OCI-LY3 (cell line): ENCODE measurements around the gene TTC36.

Experiments
- H2AFZ ChIP-seq: fragments of 200-600, 300-600 bp; shearing (Covaris generic); 2 replicates; pipeline ENCODE4 v1.6.0; 2014; ENCODE audit warnings: antibody characterized with exemption, low read depth, low read length
- H3K27ac ChIP-seq: fragments of 200-600, 300-600 bp; sonication (generic); 2 replicates; pipeline ENCODE4 v1.5.1; 2014; ENCODE audit warnings: mild to moderate bottlenecking, low read length, moderate library complexity, mixed read lengths
- H3K27me3 ChIP-seq: fragments of 200-600, 300-600 bp; sonication (generic); 2 replicates; pipeline ENCODE4 v1.6.1; 2014; ENCODE audit warnings: low read depth, low read length, mixed read lengths
- H3K36me3 ChIP-seq: fragments of 200-600, 300-600 bp; sonication (generic); replicated peaks from 2 replicates; pipeline ENCODE3; 2014; ENCODE audit warnings: low read depth, low read length, mixed read lengths
- H3K4me1 ChIP-seq: fragments of 300-600, 200-600 bp; sonication (generic); 2 replicates; pipeline ENCODE4 v1.6.1; 2014; ENCODE audit warnings: low read length, mixed read lengths
- H3K4me2 ChIP-seq: fragments of 200-600, 300-600 bp; sonication (generic); 2 replicates; pipeline ENCODE4 v1.6.1; 2014; ENCODE audit warnings: low read length, mixed read lengths
- H3K4me3 ChIP-seq: fragments of 300-600, 200-600 bp; sonication (generic); 2 replicates; pipeline ENCODE4 v1.5.1; 2014; ENCODE audit warnings: antibody characterized with exemption, mild to moderate bottlenecking, low read length, moderate library complexity
- H3K79me2 ChIP-seq: fragments of 300-600, 200-600 bp; shearing (Covaris generic); 2 replicates; pipeline ENCODE4 v1.6.1; 2014; ENCODE audit warnings: mild to moderate bottlenecking, low read length, mixed read lengths
- H3K9ac ChIP-seq: fragments of 300-600, 200-600 bp; shearing (Covaris generic); 2 replicates; pipeline ENCODE4 v1.6.0; 2014; ENCODE audit warnings: mild to moderate bottlenecking, low read length, moderate library complexity
- H3K9me3 ChIP-seq: fragments of 200-600, 300-600 bp; shearing (Covaris generic); 2 replicates; pipeline ENCODE4 v1.6.1; 2014; ENCODE audit warnings: low read length, mixed read lengths; ENCODE audit not compliant: insufficient read depth
- H4K20me1 ChIP-seq: fragments of 200-600, 300-600 bp; sonication (generic); 2 replicates; pipeline ENCODE4 v1.6.1; 2016; ENCODE audit warnings: low read length, mixed read lengths; ENCODE audit not compliant: insufficient read depth
- EZH2phosphoT487 ChIP-seq: fragments of 200-600 bp; shearing (Covaris generic); IDR thresholded peaks from 2 replicates; pipeline ENCODE4 v1.6.1; 2018; ENCODE audit warnings: antibody characterized with exemption, mixed run types, low read depth
- TF ChIP-seq, protein P1 (sequence below): fragments of 200-600, 300-600 bp; sonication (generic); IDR thresholded peaks from 2 replicates; pipeline ENCODE4 v1.5.1; 2014; ENCODE audit warnings: antibody characterized with exemption, low read length, low read depth

TTC36 gene

DNA sequence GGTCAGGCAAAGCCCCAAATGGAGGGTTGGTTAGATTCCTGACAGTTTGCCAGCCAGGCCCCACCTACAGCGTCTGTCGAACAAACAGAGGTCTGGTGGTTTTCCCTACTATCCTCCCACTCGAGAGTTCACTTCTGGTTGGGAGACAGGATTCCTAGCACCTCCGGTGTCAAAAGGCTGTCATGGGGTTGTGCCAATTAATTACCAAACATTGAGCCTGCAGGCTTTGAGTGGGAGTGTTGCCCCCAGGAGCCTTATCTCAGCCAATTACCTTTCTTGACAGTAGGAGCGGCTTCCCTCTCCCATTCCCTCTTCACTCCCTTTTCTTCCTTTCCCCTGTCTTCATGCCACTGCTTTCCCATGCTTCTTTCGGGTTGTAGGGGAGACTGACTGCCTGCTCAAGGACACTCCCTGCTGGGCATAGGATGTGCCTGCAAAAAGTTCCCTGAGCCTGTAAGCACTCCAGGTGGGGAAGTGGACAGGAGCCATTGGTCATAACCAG, 4.7 kb upstream of the TTC36 start:
- H3K27me3 ChIP-seq, result no peaks in the 10 kb centered on the region
- peaks cover 55% of the 10 kb centered on the region for H3K36me3 ChIP-seq
- no peak overlapping the region for H2AFZ ChIP-seq
- H3K9me3 ChIP-seq, result no peaks in the 10 kb centered on the region
- no peak overlapping the region for H3K4me2 ChIP-seq
- no peaks in the 10 kb centered on the region for H3K79me2 ChIP-seq
- no peak for TF ChIP-seq EZH2phosphoT487
- TF ChIP-seq, protein P1, sequence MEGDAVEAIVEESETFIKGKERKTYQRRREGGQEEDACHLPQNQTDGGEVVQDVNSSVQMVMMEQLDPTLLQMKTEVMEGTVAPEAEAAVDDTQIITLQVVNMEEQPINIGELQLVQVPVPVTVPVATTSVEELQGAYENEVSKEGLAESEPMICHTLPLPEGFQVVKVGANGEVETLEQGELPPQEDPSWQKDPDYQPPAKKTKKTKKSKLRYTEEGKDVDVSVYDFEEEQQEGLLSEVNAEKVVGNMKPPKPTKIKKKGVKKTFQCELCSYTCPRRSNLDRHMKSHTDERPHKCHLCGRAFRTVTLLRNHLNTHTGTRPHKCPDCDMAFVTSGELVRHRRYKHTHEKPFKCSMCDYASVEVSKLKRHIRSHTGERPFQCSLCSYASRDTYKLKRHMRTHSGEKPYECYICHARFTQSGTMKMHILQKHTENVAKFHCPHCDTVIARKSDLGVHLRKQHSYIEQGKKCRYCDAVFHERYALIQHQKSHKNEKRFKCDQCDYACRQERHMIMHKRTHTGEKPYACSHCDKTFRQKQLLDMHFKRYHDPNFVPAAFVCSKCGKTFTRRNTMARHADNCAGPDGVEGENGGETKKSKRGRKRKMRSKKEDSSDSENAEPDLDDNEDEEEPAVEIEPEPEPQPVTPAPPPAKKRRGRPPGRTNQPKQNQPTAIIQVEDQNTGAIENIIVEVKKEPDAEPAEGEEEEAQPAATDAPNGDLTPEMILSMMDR, result peak; percentile 22
- no peak overlapping the region for H3K9ac ChIP-seq
- H4K20me1 ChIP-seq, result no peaks in the 10 kb centered on the region
- no peaks in the 10 kb centered on the region for H3K4me1 ChIP-seq
- no peak overlapping the region for H3K27ac ChIP-seq
- H3K4me3 ChIP-seq, result no peak overlapping the region

DNA sequence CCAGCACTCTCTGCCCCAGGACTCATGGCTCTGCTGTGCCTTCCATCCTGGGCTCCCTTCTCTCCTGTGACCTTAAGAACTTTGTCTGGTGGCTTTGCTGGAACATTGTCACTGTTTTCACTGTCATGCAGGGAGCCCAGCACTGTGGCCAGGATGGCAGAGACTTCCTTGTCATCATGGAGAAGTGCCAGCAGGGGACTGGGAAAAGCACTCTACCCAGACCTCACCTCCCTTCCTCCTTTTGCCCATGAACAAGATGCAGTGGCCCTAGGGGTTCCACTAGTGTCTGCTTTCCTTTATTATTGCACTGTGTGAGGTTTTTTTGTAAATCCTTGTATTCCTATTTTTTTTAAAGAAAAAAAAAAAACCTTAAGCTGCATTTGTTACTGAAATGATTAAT, 2.9 kb upstream of the TTC36 start:
- H3K79me2 ChIP-seq, result no peaks in the 10 kb centered on the region
- no peaks in the 10 kb centered on the region for H3K4me1 ChIP-seq
- TF ChIP-seq EZH2phosphoT487, result no peak
- TF ChIP-seq, protein P1, result no peak
- no peak overlapping the region for H2AFZ ChIP-seq
- H3K27ac ChIP-seq, result no peak overlapping the region
- no peak overlapping the region for H3K4me3 ChIP-seq
- peaks cover 52% of the 10 kb centered on the region for H3K36me3 ChIP-seq
- no peak overlapping the region for H3K9ac ChIP-seq
- H3K4me2 ChIP-seq, result no peak overlapping the region
- no peaks in the 10 kb centered on the region for H3K27me3 ChIP-seq
- no peaks in the 10 kb centered on the region for H4K20me1 ChIP-seq
- no peaks in the 10 kb centered on the region for H3K9me3 ChIP-seq

DNA sequence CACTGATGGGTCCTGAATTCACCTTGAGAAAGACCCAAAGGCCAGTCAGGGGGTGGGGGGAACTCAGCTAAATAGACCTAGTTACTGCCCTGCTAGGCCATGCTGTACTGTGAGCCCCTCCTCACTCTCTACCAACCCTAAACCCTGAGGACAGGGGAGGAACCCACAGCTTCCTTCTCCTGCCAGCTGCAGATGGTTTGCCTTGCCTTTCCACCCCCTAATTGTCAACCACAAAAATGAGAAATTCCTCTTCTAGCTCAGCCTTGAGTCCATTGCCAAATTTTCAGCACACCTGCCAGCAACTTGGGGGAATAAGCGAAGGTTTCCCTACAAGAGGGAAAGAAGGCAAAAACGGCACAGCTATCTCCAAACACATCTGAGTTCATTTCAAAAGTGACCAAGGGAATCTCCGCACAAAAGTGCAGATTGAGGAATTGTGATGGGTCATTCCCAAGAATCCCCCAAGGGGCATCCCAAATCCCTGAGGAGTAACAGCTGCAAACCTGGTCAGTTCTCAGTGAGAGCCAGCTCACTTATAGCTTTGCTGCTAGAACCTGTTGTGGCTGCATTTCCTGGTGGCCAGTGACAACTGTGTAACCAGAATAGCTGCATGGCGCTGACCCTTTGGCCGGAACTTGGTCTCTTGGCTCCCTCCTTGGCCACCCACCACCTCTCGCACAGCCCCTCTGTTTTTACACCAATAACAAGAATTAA, 2.4 kb upstream of the TTC36 start:
- H3K36me3 ChIP-seq, result peaks cover 46% of the 10 kb centered on the region
- no peak overlapping the region for H3K27ac ChIP-seq
- H4K20me1 ChIP-seq, result no peaks in the 10 kb centered on the region
- no peak overlapping the region for H3K4me3 ChIP-seq
- no peaks in the 10 kb centered on the region for H3K27me3 ChIP-seq
- TF ChIP-seq EZH2phosphoT487, result no peak
- TF ChIP-seq, protein P1, result no peak
- no peaks in the 10 kb centered on the region for H3K79me2 ChIP-seq
- H3K4me1 ChIP-seq, result peaks cover 4% of the 10 kb centered on the region
- no peak overlapping the region for H3K9ac ChIP-seq
- no peaks in the 10 kb centered on the region for H3K9me3 ChIP-seq
- H3K4me2 ChIP-seq, result no peak overlapping the region
- no peak overlapping the region for H2AFZ ChIP-seq

DNA sequence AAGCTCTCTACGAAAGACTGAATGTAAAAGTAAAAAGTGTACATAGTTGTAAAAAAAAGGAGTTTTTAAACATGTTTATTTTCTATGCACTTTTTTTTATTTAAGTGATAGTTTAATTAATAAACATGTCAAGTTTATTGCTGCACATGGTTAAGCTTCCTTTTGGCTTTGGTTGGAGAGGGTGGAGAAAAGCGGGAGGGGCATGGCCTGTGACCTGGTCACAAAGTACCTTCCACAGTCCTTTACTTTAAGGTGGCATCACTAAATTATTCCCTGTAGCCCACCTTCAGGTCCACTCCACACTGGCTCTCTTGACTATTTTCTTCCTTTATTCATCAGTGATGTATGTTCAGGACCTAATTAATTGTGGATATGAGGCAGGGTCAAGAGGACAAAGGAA, 586 bp upstream of the TTC36 start:
- no peak for TF ChIP-seq EZH2phosphoT487
- TF ChIP-seq, protein P1, result no peak
- Histone ChIP-seq H3K4me3 (no peak overlapping the region), H3K4me1 (peaks cover 10% of the 10 kb centered on the region), H3K9me3 (no peaks in the 10 kb centered on the region), H3K9ac (no peak overlapping the region), H3K36me3 (peaks cover 32% of the 10 kb centered on the region), H3K27ac (no peak overlapping the region), H4K20me1 (no peaks in the 10 kb centered on the region), H2AFZ (no peak overlapping the region), H3K4me2 (no peak overlapping the region), H3K79me2 (no peaks in the 10 kb centered on the region), H3K27me3 (no peaks in the 10 kb centered on the region)
